HG02840 (cell line): ENCODE results near the gene IRF3.

Source experiments
- ATAC-seq: cut with Tn5 transposase; IDR thresholded peaks from one replicate; pipeline ENCODE4 v1.9.1; 2021; ENCODE audit warnings: mild to moderate bottlenecking, moderate library complexity, moderate number of reproducible peaks; ENCODE audit not compliant: unreplicated experiment, low FRiP score

Gene IRF3

DNA sequence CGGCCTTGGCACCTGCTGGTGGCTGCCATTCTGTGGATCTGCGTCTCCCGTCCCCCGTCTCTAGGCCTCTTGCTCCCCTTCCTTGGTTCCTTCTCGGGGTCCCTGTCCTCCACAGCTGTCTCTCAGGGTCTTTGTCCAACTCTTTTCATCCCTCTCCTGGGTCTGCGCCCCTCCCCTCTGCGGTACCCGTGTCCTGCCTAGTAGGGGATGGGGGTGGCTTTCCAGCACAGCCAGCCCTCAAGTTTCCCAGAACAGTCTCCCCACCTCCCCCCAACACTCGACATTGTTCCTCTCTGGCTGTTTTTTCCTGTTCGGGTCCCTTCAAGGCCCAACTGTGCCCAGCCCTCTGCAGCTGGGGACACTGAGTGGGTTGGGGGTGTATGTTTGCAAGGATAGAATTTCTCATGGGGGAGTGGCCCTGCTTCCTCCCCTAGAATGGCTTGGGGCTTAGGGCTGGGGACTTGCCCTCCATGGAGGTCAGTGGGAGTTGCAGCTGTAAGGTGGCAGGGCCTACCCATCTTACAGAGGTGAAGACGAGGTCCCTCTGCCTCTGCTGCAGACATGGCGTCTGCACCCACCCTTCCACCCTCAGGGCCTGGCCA is 23.0 kb upstream of the IRF3 start:
- ATAC-seq, result no peak

DNA sequence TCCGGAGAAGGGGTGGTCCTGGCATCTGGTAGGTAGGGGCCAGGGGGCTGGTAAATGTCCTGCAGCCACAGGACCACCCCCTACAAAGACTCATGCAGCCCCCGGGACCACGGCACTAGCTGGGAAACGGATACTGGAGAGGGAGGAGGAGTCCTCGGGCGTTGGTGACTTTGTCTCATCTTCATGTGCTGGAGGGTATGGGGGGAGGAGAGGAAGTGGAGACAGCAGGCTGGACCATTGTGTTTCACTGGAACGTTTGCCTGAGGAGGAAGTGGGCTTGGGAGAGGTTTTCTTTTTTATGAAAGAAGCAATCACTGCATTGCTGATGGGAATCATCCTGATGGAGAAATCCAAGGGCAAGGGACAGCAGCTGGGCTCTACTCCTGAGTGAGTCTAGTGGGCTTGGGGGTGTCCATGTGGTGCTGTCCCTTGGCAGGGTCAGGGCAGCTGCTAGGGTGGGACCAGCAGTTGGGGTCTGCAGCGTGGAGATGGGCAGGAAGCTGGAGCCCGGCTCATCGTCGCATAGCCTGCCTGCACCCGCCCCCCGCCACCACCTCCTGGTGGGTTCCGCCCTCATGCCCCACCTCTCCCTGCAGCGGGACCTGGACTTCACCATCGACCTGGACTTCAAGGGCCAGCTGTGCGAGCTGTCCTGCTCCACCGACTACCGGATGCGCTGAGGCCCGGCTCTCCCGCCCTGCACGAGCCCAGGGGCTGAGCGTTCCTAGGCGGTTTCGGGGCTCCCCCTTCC is 22.1 kb upstream of the IRF3 start:
- ATAC-seq, result no peak

DNA sequence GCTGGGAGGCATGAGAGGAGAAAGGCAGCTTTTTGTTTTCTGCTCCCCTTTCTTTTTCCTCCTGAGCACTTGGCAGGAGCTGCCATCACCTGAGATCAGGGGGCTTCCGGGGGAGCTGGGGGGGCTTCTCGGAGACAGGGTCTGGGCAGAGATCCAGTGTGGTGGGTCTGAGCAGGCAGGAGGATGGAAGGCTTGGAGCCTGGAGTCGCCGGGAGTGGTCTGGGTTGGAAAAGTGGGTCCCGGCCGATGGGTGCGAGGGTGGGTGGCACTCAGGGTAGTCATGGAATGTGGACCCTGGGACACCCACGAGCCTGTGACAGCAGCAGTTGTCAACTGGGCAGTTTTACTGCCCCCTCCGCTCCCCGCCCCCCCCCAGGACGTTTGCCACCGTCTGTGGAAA is 21.5 kb upstream of the IRF3 start:
- ATAC-seq, result no peak

DNA sequence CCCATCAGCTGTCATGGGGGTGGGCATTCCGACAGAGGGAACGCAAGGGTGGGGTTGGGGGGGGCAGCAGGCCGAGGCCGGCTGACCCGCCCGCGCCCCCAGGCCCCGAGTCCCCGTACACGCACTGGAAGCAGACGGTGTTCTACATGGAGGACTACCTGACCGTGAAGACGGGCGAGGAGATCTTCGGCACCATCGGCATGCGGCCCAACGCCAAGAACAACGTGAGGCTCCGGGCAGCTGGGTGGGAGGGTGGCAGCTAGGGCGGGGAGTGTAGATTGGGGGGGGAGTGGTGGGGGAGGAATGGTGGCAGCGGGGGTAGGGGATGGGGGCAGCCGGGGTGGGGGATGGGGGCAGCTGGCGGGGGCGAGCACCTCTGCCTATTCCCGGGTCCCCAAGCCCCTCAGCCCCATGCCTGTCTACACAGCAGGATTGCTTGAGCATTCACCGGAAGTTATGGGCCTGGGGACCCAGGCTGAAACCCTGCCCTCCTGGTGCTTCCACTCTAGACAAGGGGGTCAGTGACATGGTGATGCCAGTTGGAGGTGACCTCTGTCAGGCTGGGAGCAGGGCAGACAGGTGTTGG is 20.9 kb upstream of the IRF3 start:
- no peak for ATAC-seq

DNA sequence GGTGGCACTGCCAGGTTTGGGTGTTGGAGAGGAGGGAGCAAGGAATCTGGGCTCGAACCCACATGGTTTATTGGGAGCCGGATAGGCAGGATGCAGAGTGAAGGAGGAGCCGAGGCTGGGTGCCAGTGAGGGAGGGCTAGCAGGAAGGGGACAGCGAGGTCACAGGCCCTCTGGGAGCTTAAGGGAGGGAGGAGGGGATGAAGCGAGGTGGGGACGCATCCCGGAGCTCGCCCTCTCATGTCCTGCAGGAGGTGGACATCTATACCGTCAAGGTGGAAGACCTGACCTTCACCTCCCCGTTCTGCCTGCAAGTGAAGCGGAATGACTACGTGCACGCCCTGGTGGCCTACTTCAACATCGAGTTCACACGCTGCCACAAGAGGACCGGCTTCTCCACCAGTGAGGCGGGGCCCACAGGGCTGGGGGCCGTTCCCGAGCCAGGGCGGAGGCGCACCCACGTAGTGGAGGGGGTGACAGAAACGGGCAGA is 20.2 kb upstream of the IRF3 start:
- ATAC-seq, result no peak

DNA sequence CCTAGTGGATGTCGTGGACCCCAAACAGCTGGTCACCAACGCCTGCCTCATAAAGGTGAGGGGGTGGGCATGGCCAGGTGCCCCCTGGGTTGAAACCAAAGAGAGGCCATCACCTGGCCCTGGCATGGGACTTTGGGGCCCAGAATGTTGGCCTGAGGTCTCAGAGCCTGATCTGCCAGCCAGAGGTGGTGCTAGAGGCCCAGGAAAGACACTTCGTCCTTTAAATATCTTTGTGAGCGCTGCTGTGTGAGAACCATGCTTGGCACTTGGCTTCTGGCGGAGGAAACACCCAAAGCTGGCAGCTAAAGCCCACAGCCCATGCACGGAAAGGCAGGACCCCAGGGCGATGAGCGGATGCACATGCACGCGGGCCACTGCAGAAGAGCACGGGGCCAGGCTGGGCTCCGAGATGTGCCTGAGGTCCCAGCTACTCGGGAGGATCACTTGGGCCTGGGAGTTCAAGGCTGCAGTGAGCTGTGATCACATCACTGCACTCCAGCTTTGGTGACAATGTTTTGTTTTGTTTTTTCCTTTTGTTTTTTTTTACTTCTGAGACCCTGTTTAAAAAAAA is 19.4 kb upstream of the IRF3 start:
- no peak for ATAC-seq

DNA sequence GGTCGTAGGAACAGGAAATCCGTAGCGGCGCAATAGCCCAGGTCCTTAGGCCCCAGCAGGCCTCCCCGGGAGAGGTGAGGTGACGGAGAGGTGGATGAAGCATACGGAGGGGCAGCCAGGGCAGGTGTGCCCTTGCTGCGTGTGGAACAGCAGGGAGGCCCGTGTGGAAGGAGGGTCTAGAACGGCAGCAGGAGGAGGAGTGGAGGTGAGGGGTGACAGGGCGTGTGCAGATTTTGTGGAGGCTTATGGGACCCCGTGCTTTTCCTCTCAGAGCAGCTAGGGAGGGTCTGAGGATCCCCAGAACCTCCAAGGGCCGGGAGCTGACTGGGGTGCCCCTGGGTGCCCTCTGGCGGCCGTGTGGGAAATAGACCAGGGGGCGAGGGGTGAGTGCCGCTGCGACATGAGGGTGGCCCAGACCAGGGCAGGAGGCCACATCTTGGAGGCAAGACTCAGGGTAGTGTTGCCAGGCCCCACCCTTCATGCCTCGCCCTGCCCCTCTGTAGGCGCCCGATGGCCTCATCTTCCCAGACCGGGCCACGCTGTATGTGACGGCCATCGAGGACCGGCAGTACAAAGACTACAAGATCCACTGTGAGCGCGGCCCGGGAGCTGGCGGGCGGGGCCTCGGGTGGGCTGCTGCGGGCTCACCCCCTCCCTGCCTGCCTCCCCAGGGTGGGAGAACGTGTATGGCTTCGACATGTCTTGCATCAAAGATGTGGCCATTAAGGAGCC is 18.8 kb upstream of the IRF3 start:
- ATAC-seq, result no peak

DNA sequence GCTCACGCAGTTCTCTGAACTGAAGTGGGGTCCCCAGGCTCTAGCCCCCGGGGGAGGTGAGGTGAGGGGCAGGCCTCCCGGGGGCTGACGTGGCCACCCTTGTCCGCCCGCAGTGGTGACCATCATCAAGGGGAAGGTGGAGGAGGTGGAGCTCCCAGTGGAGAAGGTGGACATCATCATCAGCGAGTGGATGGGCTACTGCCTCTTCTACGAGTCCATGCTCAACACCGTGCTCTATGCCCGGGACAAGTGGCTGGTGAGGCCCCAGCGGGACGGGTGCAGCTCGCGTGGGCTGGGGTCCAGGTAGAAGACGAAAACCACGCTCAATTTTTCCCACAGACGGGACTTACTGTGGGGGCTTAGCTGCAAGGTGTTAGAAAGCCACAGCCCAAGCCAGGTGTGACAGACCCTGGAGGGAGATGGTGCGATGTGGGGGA is 18.2 kb upstream of the IRF3 start:
- no peak for ATAC-seq

DNA sequence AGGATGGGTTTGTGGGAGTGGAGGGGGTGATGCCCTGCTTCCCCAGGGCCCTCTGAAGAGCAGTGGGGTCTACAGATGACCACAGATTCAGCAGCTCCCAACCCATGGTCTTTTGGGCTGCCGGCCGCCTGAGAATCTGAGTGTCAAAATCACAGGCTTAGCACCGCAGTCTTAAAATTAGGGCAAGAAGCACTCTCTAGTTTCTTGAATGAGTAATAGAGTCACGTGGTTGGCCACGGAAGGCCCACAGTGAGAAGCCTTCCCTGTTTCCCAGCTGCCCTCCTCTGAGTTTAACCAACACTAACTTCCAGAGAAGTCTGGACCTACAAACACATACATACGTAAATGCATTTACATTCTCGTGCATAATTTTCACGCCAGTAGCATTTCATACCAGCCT is 16.6 kb upstream of the IRF3 start:
- no peak for ATAC-seq

DNA sequence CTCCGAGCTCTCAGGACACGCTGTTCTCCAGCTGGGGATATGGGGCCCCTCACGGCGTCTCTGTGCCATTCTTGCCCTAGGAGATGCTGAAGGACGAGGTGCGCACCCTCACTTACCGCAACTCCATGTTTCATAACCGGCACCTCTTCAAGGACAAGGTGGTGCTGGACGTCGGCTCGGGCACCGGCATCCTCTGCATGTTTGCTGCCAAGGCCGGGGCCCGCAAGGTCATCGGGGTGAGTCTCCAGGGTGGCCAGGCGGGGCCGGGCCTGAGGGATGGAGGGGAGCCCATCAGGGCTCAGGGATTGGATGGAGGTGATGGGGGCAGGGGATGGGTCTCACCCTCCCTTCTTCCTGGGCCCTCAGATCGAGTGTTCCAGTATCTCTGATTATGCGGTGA is 16.2 kb upstream of the IRF3 start:
- ATAC-seq, result no peak

DNA sequence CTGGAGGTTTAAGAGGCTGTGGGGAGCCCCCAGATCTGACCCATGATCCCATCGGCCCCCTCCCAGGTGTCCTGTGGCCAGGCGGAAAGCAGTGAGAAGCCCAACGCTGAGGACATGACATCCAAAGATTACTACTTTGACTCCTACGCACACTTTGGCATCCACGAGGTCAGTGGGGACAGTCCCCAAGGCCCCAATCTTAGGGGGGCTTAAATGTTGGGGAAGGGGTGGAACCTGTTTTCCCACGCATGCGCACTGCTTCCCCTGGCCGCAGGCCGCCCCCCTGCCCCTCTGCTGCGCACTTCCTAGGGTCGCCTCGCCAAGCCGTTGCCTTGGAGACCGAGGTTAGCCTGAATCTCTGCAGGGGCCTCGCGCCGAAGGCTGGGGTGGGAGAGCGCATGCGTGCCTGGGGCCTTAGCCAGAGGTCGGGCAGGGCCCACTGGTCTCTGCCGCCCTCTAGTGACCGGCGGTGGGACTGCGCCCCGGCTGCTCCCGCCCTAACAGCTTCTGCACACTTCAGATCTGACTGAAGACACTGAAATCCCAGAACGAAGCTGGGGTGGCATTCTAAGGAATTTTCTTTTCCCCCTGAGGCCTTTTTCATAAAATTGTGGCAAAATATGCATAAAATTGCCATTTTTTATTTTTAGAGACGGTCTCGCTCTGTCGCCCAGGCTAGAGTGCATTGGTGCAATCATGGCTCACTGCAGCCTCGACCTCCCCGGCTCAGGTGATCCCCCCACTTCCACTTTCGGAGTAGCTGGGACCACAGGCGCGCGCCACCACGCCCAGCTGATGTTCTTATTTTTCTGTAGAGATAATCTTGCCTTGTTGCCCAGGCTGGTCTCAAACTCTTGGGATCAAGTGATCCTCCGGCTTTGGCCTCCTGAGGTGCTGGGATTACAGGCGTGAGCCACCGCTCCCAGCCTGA is 15.0 kb upstream of the IRF3 start:
- no peak for ATAC-seq

DNA sequence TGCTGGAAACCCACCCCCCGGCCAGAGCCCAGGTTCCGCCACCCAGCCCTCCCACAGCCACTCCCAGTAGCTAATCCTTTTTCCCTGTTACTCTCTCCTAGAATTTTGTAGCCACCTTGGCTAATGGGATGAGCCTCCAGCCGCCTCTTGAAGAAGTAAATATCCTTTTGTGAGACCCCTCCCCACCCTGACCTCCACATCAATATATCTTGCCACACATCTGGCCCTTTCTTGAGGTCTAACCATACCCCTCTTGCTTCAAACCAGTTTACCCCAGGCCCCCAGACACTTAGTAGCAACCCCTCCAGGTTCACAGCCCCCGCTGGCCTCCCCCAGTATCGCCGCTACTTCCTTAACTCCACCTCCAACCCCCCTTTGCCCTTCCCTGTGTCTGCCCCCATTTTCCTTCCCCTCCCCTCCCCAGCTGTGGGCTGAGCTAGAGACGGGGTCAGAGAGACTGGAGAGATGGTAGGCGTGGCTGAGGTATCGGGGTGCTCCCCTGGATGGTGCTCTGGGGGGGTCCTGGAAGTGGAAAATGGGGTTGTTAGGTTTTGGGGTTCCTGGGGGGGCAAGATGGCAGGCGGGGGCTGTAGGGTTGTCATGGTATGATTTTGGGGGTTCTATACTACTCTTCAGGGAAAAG is 14.2 kb upstream of the IRF3 start:
- no peak for ATAC-seq

DNA sequence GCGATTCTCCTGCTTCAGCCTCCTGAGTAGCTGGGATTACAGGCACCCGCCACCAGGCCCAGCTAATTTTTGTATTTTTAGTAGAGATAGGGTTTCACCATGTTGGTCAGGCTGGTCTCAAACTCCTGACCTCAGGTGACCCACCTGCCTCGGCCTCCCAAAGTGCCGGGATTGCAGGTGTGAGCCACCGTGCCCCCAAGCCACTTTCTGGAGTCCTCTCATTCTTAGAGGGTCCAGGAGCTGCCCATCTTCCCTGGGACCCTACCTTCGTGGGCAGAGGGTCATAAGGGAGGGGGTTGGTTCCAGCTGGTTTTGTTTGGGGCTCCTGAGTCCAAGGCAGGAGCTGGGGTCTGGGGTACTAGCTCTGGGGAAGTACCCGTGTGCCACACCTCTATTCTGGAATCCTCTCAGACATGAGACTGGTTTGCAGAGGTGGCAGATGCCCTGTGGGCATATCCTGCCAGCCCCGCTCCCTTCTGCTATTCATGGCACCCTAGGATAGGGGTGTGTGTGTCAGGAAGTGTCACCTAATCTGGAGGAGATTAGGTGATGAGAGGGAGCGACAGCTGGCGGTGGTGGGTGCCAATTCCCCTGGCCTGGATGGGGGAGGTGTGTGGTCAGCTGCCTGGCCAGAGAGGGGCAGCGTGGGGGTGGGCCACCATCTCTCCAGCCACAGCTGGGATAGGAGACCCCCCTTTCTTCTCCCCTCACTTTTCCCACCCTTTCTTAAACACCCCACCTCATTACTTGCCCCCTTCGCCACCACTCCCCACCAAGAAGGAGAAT is 13.5 kb upstream of the IRF3 start:
- no peak for ATAC-seq

DNA sequence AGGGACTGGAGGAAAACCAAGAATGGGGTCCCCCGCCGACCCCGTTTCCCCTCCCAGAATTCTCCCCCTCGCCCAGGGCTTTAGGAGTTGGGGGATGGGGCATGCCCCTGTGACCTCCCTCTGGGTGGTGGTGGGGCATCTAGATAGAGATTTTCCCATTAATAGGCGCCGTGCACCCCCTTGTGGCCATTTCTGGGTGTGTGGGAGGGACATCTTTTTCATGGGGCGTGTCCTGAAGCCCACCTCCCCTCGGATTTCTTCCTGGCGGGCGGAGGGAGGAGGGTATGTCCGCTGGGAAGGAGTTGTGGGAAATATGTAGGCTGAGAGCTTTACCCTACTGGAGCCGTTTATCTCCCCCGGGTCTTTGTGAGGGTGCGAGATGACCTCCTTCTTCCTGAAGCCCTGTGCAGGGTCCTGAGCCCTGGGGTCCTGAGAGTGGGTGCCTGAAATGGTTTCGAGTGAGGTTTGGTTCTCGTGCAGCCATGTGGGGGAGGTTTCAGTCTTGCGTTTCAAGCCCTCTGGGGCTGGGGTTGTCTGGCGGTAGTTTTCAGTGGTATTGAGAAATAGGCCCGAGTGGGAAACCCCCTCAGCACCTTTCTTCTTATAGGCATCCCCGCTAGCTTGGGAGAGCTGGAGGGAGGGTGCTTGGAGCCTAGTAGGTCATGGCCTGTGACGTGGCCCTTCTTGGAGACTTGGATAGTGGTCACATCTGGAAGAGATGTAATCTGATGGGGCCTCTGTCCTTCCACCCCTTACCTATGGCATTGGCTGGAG is 12.4 kb upstream of the IRF3 start:
- ATAC-seq, result no peak

DNA sequence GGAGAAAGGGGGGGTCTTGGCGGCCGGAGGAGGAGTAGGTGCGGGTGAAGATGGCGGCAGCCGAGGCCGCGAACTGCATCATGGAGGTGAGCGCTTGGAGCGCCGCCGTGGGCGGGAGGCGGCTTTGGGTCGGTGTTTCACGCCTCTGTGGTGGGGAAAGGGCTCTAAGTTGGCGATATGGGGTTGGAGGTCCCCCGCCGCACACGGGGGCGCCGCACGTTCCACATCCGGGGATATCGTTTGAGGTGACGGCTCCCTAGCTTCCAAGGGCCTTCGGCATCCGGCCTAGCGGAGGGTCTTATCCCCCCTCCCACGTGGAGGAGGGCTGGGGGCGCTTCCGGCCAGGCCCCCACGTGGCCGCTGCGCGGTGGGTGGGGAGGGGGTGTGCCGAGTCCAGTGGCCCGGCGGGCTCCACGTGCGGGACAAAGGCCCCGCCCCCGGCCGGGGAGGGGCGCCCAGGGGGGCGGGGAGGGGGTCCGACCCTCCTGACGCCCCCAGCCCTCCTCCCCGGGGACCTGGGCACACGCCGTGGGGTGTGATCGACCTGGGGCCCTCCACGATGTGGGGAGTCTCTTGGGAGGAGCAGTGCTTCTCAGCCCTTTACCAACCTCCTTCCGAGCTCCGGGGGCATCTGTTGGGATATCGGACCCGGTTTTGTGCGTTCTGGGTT is 11.7 kb upstream of the IRF3 start, which contains the start of gene PRMT1:
Gene PRMT1 (plus strand): TSS at position 41 of the 670 bp plus-strand sequence. CDS start 10 bp downstream, at position 51.
- ATAC-seq, result no peak

DNA sequence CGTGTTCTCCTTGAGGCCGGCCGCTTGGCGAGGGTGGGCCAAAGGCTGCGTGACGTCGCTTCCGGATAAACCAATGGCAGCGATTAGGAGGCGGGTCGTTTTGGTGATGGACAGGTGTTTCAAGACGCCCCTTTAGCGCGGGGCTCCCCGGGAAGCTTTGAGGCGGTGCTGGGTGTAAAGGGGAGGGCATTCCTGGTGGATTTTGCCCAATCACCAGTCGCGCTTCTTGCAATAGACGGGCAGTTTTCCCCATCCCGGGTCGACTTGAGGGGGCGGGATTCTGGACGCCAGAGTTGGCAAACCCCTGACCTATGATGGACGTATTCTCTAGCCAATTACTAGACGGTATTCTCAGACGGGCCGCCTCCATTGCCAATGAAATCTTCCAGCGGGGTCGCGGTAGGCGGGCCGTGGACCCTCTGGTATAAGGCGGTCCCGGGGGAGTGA is 11.2 kb upstream of the IRF3 start:
- peak; percentile 72 for ATAC-seq
